Cardiac fibroblast (primary cell): ENCODE data around the gene WDR49.

Experiments used
- DNase-seq, 2 donors: peaks; one replicate each; pipeline versions ENCODE4 v3.0.0 to v3.0.0-alpha.2; 2010; ENCODE audit warnings: low read depth in 2 of 2
- H3K4me3 ChIP-seq, 2 donors: replicated peaks in 1 of 2; 1 replicate in 1 of 2; 2 replicates in 1 of 2; pipeline ENCODE4 v1.5.1; 2011; ENCODE audit warnings: low read depth in 2 of 2, low read length in 2 of 2, mild to moderate bottlenecking in 2 of 2, moderate library complexity in 1 of 2
- CTCF ChIP-seq: IDR thresholded peaks from one replicate; pipeline ENCODE4 v1.5.1; 2011; ENCODE audit warnings: low read depth, mild to moderate bottlenecking, low read length, inconsistent platforms

WDR49 gene

GRCh38 chr3:167441256-167441655, 212.5 kb downstream of the WDR49 start:
- no peak overlapping the region for H3K4me3 ChIP-seq
- DNase-seq: no peak
- no peak for TF ChIP-seq CTCF

- no peak for TF ChIP-seq CTCF
- DNase-seq: no peak
- H3K4me3 ChIP-seq: no peak overlapping the region
These were observed 216.2 kb downstream of the WDR49 start for GRCh38 chr3:167437428-167438139.
